ENCODE data around the gene CDK7. TPM values are rescaled to one million over a fixed set of nuclear protein-coding genes. Genes with fewer than 3 reads are reported as not detected.

The CDK7 gene
- total and polyA plus RNA-seq, 9 of the 15 experiments (the other 6 are each of a cell fraction or from before 2014, with no cell fraction given): 41.7 to 143 (median 65.3) TPM

GRCh38 chr5:69217151-69217511 is 17.6 kb upstream of the CDK7 start:
- Histone ChIP-seq H3K36me3 (ENCODE audit: control insufficient read depth, insufficient read depth, low read length) (peaks cover 21% of the 10 kb centered on the region; the same call in 2 of the 3 replicates), H3K9me3 (replicated peaks; ENCODE audit: control insufficient read depth, insufficient read depth, low read depth, low read length) (0 out of 2 replicates have a peak, but pooled peaks cover 3% of the 10 kb centered on the region), H3K4me1 (replicated peaks in 1 of 2; ENCODE audit: control insufficient read depth in 2 of 2, insufficient read depth in 2 of 2, low read length in 2 of 2) (peaks cover 13 to 21% of the 10 kb centered on the region in 2 experiments; a peak in 4 of 5 replicates), H2AFZ (ENCODE audit: low read depth, low read length) (peak overlapping the region; percentile 84), H3K27ac (ENCODE audit: extremely low read depth, low read depth, low read length) (peak overlapping the region; percentile 88), H3K27me3 (ENCODE audit: control insufficient read depth in 2 of 2, insufficient read depth in 2 of 2, low read length in 2 of 2) (no peaks in the 10 kb centered on the region), H3K9ac (ENCODE audit: insufficient read depth in 1 of 2, low read depth in 2 of 2, low read length in 2 of 2) (peak overlapping the region; percentile 15 to 91), H3K4me2 (ENCODE audit: insufficient read depth, low read length) (peak overlapping the region; percentile 90), H3K79me2 (ENCODE audit: control insufficient read depth, insufficient read depth, low read length) (peaks cover 40% of the 10 kb centered on the region), H3K4me3 (peak overlapping the region; percentile 66), H3K9me1 (ENCODE audit: control insufficient read depth, insufficient read depth, low read length) (no peaks in the 10 kb centered on the region), H4K20me1 (replicated peaks; ENCODE audit: control insufficient read depth, insufficient read depth, low read length) (no peaks in the 10 kb centered on the region)
- TSS peak; percentile 98 for BruUV-seq (replicated peaks)
- FAIRE-seq (no peak), DNase-seq (ENCODE audit: extremely low read depth in 1 of 4, low spot score in 3 of 4) (peak in 1 of 4 experiments; percentile 45), ATAC-seq (no peak)
- intact Hi-C loops (cut with micrococcal nuclease) (loop anchor here (2.0 kb wide), 1 partner anchor 28 kb away; the partner anchor contains the start of gene CENPH), in situ Hi-C loops (cut with MboI) (no loop called here)
- ChIA-PET POLR2A (interaction anchor here (0.8 to 2.4 kb wide), 4 partner anchors 12 to 27 kb away, joined by 3 to 12 read pairs (median 3); partner anchors contain the start of gene CDK7), CTCF (ENCODE audit: low intra/inter-chr PET ratio) (no interaction called here)
- 3% methylated on average over 6 of the region's 6 CpGs for WGBS (ENCODE audit: insufficient coverage, low coverage, missing lambda C conversion rate)
- TF ChIP-seq BRD4 (IDR thresholded peaks at IDR 0.05) (no peak), MCM3 (IDR thresholded peaks at IDR 0.05) (no peak), ZKSCAN1 (IDR thresholded peaks at IDR 0.05; ENCODE audit: low read depth, low read length) (no peak), ZBTB11 (CRISPR knock-in tag; IDR thresholded peaks at IDR 0.05) (peak in 1 of 3 experiments; percentile 32; a peak in 1 of 6 replicates), SMARCB1 (IDR thresholded peaks at IDR 0.05; ENCODE audit: insufficient read length, low read depth) (no peak), ESRRB (CRISPR knock-in tag; IDR thresholded peaks at IDR 0.05; ENCODE audit: borderline replicate concordance) (no peak), XRCC5 (IDR thresholded peaks at IDR 0.05; ENCODE audit: low read depth, low read length) (no peak), TAF7 (tag; IDR thresholded peaks at IDR 0.05) (no peak), ATF4 (CRISPR knock-in tag; IDR thresholded peaks at IDR 0.05) (0 out of 2 replicates have a peak, but pooled peaks have one; percentile 14), HES1 (IDR thresholded peaks at IDR 0.05; ENCODE audit: low read depth) (no peak), ADNP (tag; IDR thresholded peaks at IDR 0.05) (0 out of 2 replicates have a peak, but pooled peaks have one; percentile 28), RBFOX2 (IDR thresholded peaks at IDR 0.05; ENCODE audit: low read depth, low read length) (no peak), ZNF324 (CRISPR knock-in tag; IDR thresholded peaks at IDR 0.05) (no peak), TFE3 (CRISPR knock-in tag; IDR thresholded peaks at IDR 0.05) (no peak)

Data from K562 (cell line).